GM12878 (cell line): ENCODE results near the gene SLC2A1. TPM values are rescaled to one million over a fixed set of nuclear protein-coding genes. Genes with fewer than 3 reads are reported as not detected.

ENCODE experiments used
- ATAC-seq: fragments of 200-7000 bp; cut with Tn5 transposase; 3 replicates; pipeline ENCODE4 v1.9.1; 2020; ENCODE audit warnings: mild to moderate bottlenecking, moderate library complexity
- BruUV-seq: library from RNA; stranded (reverse); fragments of 400-500 nt; replicated peaks from 2 replicates; lab custom pipeline; 2021; lab: Mats Ljungman, UMichigan
- CTCF ChIA-PET: fragments of 300-600 bp; sonication (Branson Sonifier 250); formaldehyde crosslinking; extraction: SDS; loops from one replicate; lab custom pipeline; 2021; ENCODE audit warnings: inconsistent platforms; lab: Yijun Ruan, JAX
- POLR2A ChIA-PET: fragments of 350-600 bp; formaldehyde crosslinking; extraction: SDS; loops from one replicate; lab custom pipeline; 2021; ENCODE audit warnings: inconsistent platforms; lab: Charles Lee
- RAD21 ChIA-PET: fragments of 300-600 bp; sonication (Branson Sonifier 250); formaldehyde crosslinking; loops from one replicate; lab custom pipeline; 2023; ENCODE audit warnings: antibody characterized with exemption; ENCODE audit not compliant: unreplicated experiment; lab: Charles Lee
- SMC1A ChIA-PET: fragments of 300-600 bp; sonication (Branson Sonifier 250); formaldehyde crosslinking; loops from one replicate; lab custom pipeline; 2023; ENCODE audit not compliant: unreplicated experiment, uncharacterized antibody; lab: Charles Lee
- DNase-seq: peaks from one replicate; pipeline ENCODE4 v3.0.0-alpha.2; 2011; ENCODE audit warnings: low read depth, low spot score
- FAIRE-seq: peaks from 3 replicates; lab custom pipeline; 2011; peaks lifted over from hg19 to GRCh38; lab: Jason Lieb, UNC
- H2AFZ ChIP-seq: 2 replicates; pipeline ENCODE4 v1.6.0; 2011; ENCODE audit warnings: low read depth, low read length, control low read depth; ENCODE audit not compliant: control insufficient read depth
- H3K27ac ChIP-seq: 2 replicates; pipeline ENCODE4 v1.5.1; 2011; ENCODE audit warnings: control low read depth; ENCODE audit not compliant: control insufficient read depth, insufficient read depth
- H3K27me3 ChIP-seq, 2 experiments: replicated peaks in 1 of 2; 2 replicates each; pipeline versions ENCODE4 v1.6.0 to v1.6.1; 2011; ENCODE audit warnings: low read length in 1 of 2; ENCODE audit not compliant: control insufficient read depth in 2 of 2, insufficient read depth in 2 of 2
- H3K36me3 ChIP-seq, 2 experiments: 2 replicates each; pipeline ENCODE4 v1.5.1; 2011; ENCODE audit warnings: low read length in 1 of 2; ENCODE audit not compliant: control insufficient read depth in 2 of 2, insufficient read depth in 2 of 2
- H3K4me1 ChIP-seq: 2 replicates; pipeline ENCODE4 v1.6.1; 2011; ENCODE audit warnings: mild to moderate bottlenecking, low read length, moderate library complexity, mixed read lengths; ENCODE audit not compliant: control insufficient read depth, insufficient read depth
- H3K4me2 ChIP-seq: 2 replicates; pipeline ENCODE4 v1.6.0; 2011; ENCODE audit warnings: control low read depth; ENCODE audit not compliant: control insufficient read depth, insufficient read depth
- H3K4me3 ChIP-seq: fragments of 200-600 bp; sonication (generic); 2 replicates; pipeline ENCODE4 v1.5.1; 2016
- H3K79me2 ChIP-seq: 2 replicates; pipeline ENCODE4 v1.6.0; 2011; ENCODE audit warnings: low read length; ENCODE audit not compliant: control insufficient read depth, insufficient read depth
- H3K9ac ChIP-seq: 2 replicates; pipeline ENCODE4 v1.8.0; 2011; ENCODE audit warnings: low read length, control low read depth, mixed read lengths; ENCODE audit not compliant: control insufficient read depth, insufficient read depth
- H3K9me3 ChIP-seq: replicated peaks from 3 replicates; pipeline ENCODE4 v1.5.1; 2011; ENCODE audit warnings: mild to moderate bottlenecking, low read length; ENCODE audit not compliant: control insufficient read depth, insufficient read depth
- H4K20me1 ChIP-seq: 2 replicates; pipeline ENCODE4 v1.6.0; 2011; ENCODE audit not compliant: control insufficient read depth, insufficient read depth
- HDGF ChIP-seq: fragments of 450-650 bp; IDR thresholded peaks from 2 replicates; pipeline ENCODE4 v1.6.1; 2016; ENCODE audit warnings: antibody characterized with exemption
- SMARCA5 ChIP-seq: fragments of 450-650 bp; IDR thresholded peaks from 2 replicates; pipeline ENCODE4 v1.6.1; 2017; ENCODE audit warnings: mild to moderate bottlenecking
- SRF ChIP-seq, 2 experiments: IDR thresholded peaks; 2 replicates each; pipeline ENCODE4 v1.6.1; 2011; ENCODE audit warnings: low read depth in 2 of 2, low read length in 2 of 2, mild to moderate bottlenecking in 1 of 2, moderate library complexity in 1 of 2
- STAT1 ChIP-seq: fragments of 450-650 bp; conservative IDR thresholded peaks from 2 replicates; pipeline ENCODE4 v1.6.1; 2014; ENCODE audit warnings: antibody characterized with exemption, mild to moderate bottlenecking
- STAT3 ChIP-seq: IDR thresholded peaks from 2 replicates; pipeline ENCODE4 v1.6.1; 2011; ENCODE audit warnings: low read depth, low read length, improper control_type of control experiment
- WGBS: methylation state at CpG from one replicate; pipeline ENCODE4 v1.1.6; 2016; ENCODE audit warnings: low lambda C conversion rate; ENCODE audit not compliant: insufficient replicate concordance, insufficient coverage; ENCODE audit errors: missing lambda C conversion rate; 5-methylcytosine and 5-hydroxymethylcytosine counted together
- in situ Hi-C: fragments of 300-500 bp; cut with MboI; formaldehyde crosslinking; loops from 9 replicates; pipeline ENCODE4 v1.14.3; 2018; ENCODE audit warnings: mixed read lengths
- intact Hi-C: fragments of 100-400 bp; cut with micrococcal nuclease; formaldehyde crosslinking; loops from one replicate; pipeline ENCODE4 v1.14.2; 2022; ENCODE audit not compliant: unreplicated experiment
- polyA plus RNA-seq, 11 experiments: library from polyadenylated mRNA; depleted of rRNA in 4 of 11; unstranded in 6 of 11; stranded (reverse) in 5 of 11; fragments of >200 nt; fragmentation: Nextera tagmentation in 4 of 11; fragmentation: Illumina TruSeq in 1 of 11; extraction: Ambion mirVana in 4 of 11; extraction: Trizol in 1 of 11; gene quantifications; 1 replicate in 1 of 11; 2 replicates in 10 of 11; pipeline versions ENCODE4 v1.2.1 to v1.2.3, GENCODE V29; 2011 to 2016; ENCODE audit warnings: inconsistent platforms in 2 of 11, missing spikeins in 2 of 11, low read depth in 1 of 11
- total RNA-seq, 4 experiments: library from RNA; depleted of rRNA in 3 of 4; stranded (reverse); fragments of >200 nt in 3 of 4; fragmentation: Illumina TruSeq in 1 of 4; extraction: Trizol in 1 of 4; gene quantifications; 2 replicates each; pipeline versions ENCODE4 v1.2.1 to v1.2.3, GENCODE V29; 2013 to 2021

The SLC2A1 gene
- total and polyA plus RNA-seq, 10 of the 15 experiments (the other 5 are each of a cell fraction or from before 2014, with no cell fraction given) = 5.7 to 66.0 (median 44.2) TPM

- Histone ChIP-seq H3K4me1 (peaks cover 77% of the 10 kb centered on the region), H3K4me2 (peak overlapping the region; percentile 91), H3K79me2 (peaks cover 78% of the 10 kb centered on the region), H3K27me3 (no peaks in the 10 kb centered on the region), H3K27ac (peak overlapping the region; percentile 95), H4K20me1 (peaks cover 3% of the 10 kb centered on the region; the same call in 1 of the 2 replicates), H3K4me3 (peak overlapping the region; percentile 42), H2AFZ (no peak overlapping the region), H3K36me3 (peaks cover 66 to 70% of the 10 kb centered on the region in 2 experiments), H3K9me3 (no peaks in the 10 kb centered on the region), H3K9ac (peak overlapping the region; percentile 67)
- no TSS peak for BruUV-seq
- no peak for FAIRE-seq
- 40% methylated on average over 5 of the region's 5 CpGs for WGBS
- TF ChIP-seq STAT1 (no peak), SMARCA5 (0 out of 2 replicates have a peak, but pooled peaks have one; percentile 67), SRF (IDR thresholded peaks at IDR 0.05; ENCODE audit: low read depth in 2 of 2, low read length in 2 of 2) (no peak), STAT3 (no peak), HDGF (peak; percentile 90)
- in situ Hi-C loops (no loop called here), intact Hi-C loops (loop anchor here (1.0 to 5.0 kb wide), 2 partner anchors 8 to 250 kb away; partner anchors contain the start of gene YBX1)
- peak; percentile 1 for ATAC-seq
- SMC1A ChIA-PET = interaction anchor here (0.7 to 2.3 kb wide), 15 partner anchors 9 to 141 kb away, joined by 3 to 17 read pairs (median 4); partner anchors contain the start of gene ZNF691
- no peak for DNase-seq
- POLR2A ChIA-PET = interaction anchor here (0.6 to 1.9 kb wide), 6 partner anchors 14 to 166 kb away, joined by 3 to 7 read pairs (median 6); partner anchors contain the start of gene ZNF691
- CTCF ChIA-PET = interaction anchor here (1.0 to 2.4 kb wide), 9 partner anchors 10 to 165 kb away, joined by 3 to 24 read pairs (median 5); partner anchors contain the start of genes C1orf50 and P3H1
- RAD21 ChIA-PET = interaction anchor here (0.7 to 1.7 kb wide), 9 partner anchors 9 to 149 kb away, joined by 3 to 14 read pairs (median 6); no protein-coding TSS in a partner anchor
These were observed 26.2 kb downstream of the SLC2A1 start for GRCh38 chr1:42932442-42932941.
